ENCODE results near the gene IL15RA.

IL15RA gene

DNA sequence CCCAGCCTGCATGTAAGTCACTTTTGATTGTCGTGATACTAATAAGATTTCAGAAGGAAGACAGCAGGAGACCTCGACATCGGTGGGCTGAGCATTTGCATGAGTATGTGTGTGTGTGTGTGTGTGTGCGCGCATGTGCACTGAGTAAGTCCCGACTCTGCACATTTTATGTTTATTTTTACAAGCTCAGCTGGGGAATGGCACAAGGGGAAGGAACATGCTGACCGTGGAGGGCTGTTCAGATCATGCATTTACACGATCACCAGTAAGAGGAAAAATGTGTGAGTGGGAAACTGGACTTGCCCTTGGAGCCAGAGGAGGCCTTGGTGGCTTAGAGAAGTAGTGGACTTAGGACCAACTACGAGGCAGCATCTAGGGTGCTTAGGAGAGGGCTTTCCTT is 43.5 kb upstream of the IL15RA start:
- H3K27me3 ChIP-seq = peaks cover 1% of the 10 kb centered on the region
- TF ChIP-seq, protein P1, sequence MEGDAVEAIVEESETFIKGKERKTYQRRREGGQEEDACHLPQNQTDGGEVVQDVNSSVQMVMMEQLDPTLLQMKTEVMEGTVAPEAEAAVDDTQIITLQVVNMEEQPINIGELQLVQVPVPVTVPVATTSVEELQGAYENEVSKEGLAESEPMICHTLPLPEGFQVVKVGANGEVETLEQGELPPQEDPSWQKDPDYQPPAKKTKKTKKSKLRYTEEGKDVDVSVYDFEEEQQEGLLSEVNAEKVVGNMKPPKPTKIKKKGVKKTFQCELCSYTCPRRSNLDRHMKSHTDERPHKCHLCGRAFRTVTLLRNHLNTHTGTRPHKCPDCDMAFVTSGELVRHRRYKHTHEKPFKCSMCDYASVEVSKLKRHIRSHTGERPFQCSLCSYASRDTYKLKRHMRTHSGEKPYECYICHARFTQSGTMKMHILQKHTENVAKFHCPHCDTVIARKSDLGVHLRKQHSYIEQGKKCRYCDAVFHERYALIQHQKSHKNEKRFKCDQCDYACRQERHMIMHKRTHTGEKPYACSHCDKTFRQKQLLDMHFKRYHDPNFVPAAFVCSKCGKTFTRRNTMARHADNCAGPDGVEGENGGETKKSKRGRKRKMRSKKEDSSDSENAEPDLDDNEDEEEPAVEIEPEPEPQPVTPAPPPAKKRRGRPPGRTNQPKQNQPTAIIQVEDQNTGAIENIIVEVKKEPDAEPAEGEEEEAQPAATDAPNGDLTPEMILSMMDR (IDR thresholded peaks at IDR 0.05; ENCODE audit: low read depth, low read length) = no peak
- no peaks in the 10 kb centered on the region for H3K4me1 ChIP-seq
- H3K9me3 ChIP-seq = no peaks in the 10 kb centered on the region
- H3K4me3 ChIP-seq (ENCODE audit: low read depth, low read length) = no peak overlapping the region
- no peak for DNase-seq
- no peaks in the 10 kb centered on the region for H3K36me3 ChIP-seq

DNA sequence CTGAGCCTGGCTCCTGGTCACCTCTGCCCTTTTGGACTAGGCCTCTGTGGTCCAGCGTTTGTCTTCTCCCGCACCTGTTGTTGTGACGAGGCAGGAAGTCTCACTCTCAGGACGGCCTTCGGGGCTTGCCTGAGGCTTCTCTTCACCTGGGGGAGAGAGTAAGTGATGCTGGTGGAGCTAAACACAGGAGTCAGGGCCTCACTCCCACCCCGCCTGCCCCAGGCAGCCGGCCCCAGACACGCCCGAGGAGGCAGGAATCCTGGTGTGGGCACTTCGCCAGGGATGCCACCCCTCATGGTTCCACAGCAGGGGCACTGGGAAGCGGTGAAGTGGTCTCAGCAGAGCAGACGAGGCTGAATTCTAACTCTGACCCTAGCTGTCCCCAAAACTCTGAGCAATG is 42.5 kb upstream of the IL15RA start:
- Histone ChIP-seq H3K36me3 (no peaks in the 10 kb centered on the region), H3K27me3 (peaks cover 4% of the 10 kb centered on the region), H3K4me3 (ENCODE audit: low read depth, low read length) (no peak overlapping the region), H3K9me3 (no peaks in the 10 kb centered on the region), H3K4me1 (no peaks in the 10 kb centered on the region)
- no peak for DNase-seq
- TF ChIP-seq, protein P1 (IDR thresholded peaks at IDR 0.05; ENCODE audit: low read depth, low read length) = no peak

DNA sequence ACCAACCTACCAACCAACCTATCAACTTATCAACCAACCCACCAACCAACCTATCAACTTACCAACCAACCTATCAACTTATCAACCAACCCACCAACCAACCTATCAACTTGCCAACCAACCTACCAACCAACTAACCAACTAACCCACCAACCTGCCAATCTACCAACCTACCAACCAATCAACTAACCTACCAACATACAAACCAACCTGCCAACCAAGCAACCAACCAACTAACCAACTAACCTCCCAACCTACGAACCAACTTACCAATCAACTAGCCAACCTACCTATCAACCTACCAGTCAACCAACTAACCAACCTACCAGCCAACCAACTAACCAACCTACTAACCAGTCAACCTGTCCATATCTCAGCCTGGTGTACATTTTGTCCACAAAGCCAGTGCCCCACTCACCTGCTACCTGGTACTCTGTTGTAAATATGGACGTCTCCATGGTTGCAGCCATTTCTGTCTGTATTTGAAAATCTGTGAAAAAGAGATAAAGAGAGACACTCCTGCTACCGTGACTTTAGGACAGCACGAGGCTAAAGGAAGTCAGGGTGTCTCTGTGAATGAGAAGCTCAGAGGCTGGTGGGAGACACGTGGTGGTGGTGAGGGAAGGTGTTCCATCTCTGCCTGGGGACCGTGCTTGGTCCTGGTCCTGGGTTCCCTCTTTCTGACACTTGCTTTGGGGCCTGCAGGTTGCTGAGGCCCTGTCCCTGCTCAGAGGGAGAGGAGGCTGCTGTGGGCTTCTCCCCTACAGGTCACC is 41.9 kb upstream of the IL15RA start:
- TF ChIP-seq, protein P1 (IDR thresholded peaks at IDR 0.05; ENCODE audit: low read depth, low read length) = no peak
- Histone ChIP-seq H3K36me3 (no peaks in the 10 kb centered on the region), H3K9me3 (no peaks in the 10 kb centered on the region), H3K27me3 (peaks cover 4% of the 10 kb centered on the region), H3K4me1 (no peaks in the 10 kb centered on the region), H3K4me3 (ENCODE audit: low read depth, low read length) (no peak overlapping the region)
- no peak for DNase-seq

DNA sequence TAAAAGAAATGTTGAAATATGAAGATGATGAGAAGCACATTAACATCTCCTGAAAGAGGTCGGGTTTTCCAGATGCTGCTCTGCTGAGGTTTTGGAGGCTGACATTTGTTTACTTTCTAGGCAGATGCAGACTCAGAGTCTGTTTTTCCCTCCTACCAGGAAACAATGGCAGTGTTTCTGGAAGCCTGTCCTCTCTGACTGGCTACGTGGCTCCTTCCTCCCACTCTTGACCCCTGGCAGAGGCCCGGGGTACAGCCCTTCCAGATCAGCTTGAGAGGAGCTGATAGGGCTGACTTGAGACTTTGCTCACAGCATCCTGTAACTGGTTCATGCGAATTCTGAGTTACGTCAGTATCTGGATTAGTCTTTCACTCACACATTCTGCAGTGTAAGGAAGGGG is 41.1 kb upstream of the IL15RA start:
- TF ChIP-seq, protein P1 (IDR thresholded peaks at IDR 0.05; ENCODE audit: low read depth, low read length) = no peak
- H3K4me1 ChIP-seq = no peaks in the 10 kb centered on the region
- no peak overlapping the region for H3K4me3 ChIP-seq (ENCODE audit: low read depth, low read length)
- no peaks in the 10 kb centered on the region for H3K9me3 ChIP-seq
- DNase-seq = no peak
- no peaks in the 10 kb centered on the region for H3K36me3 ChIP-seq
- H3K27me3 ChIP-seq = peaks cover 4% of the 10 kb centered on the region

DNA sequence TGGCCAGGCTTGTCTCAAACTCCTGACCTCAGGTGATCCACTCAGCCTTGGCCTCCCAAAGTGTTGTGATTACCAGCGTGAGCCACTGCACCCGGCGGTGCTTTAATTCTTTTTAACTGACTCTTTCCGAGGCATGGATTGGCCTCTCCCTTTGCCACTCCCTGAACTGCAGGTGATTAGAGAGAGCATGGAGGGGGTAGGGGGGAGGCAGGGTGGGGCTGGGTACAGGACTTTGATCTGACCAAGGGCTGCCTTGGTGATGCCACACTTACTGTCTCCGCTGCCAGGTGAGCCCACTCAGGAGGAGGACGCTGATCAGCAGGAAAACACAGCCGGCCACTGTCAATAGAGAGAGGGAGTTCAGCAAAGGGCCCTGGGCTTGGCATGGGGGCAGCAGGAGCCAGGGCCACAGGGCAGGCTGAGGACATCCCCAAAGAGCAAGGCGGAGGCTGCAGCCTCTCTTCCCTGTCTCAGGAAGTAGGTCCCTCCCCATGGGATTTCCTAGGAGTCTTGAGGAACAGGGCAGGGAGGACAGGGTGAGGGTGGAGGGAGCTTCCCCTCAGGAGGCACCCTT is 40.5 kb upstream of the IL15RA start:
- TF ChIP-seq, protein P1 (IDR thresholded peaks at IDR 0.05; ENCODE audit: low read depth, low read length) = no peak
- no peak for DNase-seq
- H3K36me3 ChIP-seq = no peaks in the 10 kb centered on the region
- H3K9me3 ChIP-seq = no peaks in the 10 kb centered on the region
- H3K4me3 ChIP-seq (ENCODE audit: low read depth, low read length) = no peak overlapping the region
- H3K4me1 ChIP-seq = no peaks in the 10 kb centered on the region
- peaks cover 8% of the 10 kb centered on the region for H3K27me3 ChIP-seq

DNA sequence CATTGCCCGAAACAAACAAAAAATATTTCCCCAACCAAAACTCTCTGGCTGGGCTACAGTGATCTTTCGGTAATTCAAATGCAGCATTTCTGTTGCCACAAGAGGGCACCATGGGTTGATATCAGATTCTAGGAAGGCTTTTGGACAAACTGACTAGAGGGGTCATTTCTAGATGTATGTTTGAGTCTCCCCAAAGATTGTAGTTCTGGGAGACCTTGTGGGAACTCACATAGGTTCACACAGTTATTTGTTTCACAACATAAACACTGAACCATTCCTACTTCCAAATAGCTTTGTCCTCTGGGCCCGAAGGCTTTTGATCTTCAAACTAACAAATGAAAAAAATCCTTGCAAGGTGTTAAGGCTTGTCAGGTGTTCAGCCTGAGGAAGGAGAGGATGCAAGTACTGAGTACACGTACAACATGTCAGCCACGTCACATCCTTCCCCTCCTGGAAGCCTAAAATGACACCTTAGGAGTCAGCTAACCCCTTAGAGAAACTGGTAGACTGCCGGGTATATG is 37.0 kb upstream of the IL15RA start:
- TF ChIP-seq, protein P1 (IDR thresholded peaks at IDR 0.05; ENCODE audit: low read depth, low read length) = peak; percentile 82
- Histone ChIP-seq H3K36me3 (no peaks in the 10 kb centered on the region), H3K4me3 (ENCODE audit: low read depth, low read length) (no peak overlapping the region; the same call in 1 of the 2 replicates), H3K4me1 (no peaks in the 10 kb centered on the region), H3K9me3 (no peaks in the 10 kb centered on the region), H3K27me3 (peaks cover 8% of the 10 kb centered on the region)
- peak; percentile 26 for DNase-seq
